ENCODE measurements around the gene ATP5IF1. TPM values are rescaled to one million over a fixed set of nuclear protein-coding genes. Genes with fewer than 3 reads are reported as not detected.

The ATP5IF1 gene
- total RNA-seq, 4 donors from 2014 or later = 131 to 503 (median 344) TPM

GRCh38 chr1:28244549-28245251, 8.8 kb downstream of the ATP5IF1 start:
- intact Hi-C loops (cut with DNase I; ENCODE audit: low total_unique reads) = no loop called here
- peaks cover 26 to 70% (median 43%) of the 10 kb centered on the region in 4 donors for H3K4me1 ChIP-seq
- no peak overlapping the region for H3K4me3 ChIP-seq
- no peak for TF ChIP-seq POLR2AphosphoS5 (IDR thresholded peaks at IDR 0.05)
- no peak for TF ChIP-seq POLR2A (IDR thresholded peaks at IDR 0.05)
- no peak for TF ChIP-seq EP300 (IDR thresholded peaks at IDR 0.05; ENCODE audit: low read depth)
- no peak for TF ChIP-seq CTCF (IDR thresholded peaks at IDR 0.05)
- H3K27me3 ChIP-seq = no peaks in the 10 kb centered on the region
- 66 to 74% methylated on average over 3 to 13 of the region's 13 CpGs for WGBS, 2 donors (ENCODE audit: low coverage in 1 of 2)
- peak; percentile 36 for DNase-seq
- H3K27ac ChIP-seq = peak overlapping the region; percentile 89 to 95 (median 91)
- in situ Hi-C loops (cut with MboI; ENCODE audit: low pct_ligation_motif_present in 1 of 4, low pct_unique_long_range_greater_than_20kb in 1 of 4, low sequenced_read_pairs in 3 of 4) = loop anchor here in 1 of 4 donors (25.0 kb wide), 1 partner anchor 268 kb away; the partner anchor contains the start of gene RCC1
- H3K36me3 ChIP-seq = no peaks in the 10 kb centered on the region
- no peaks in the 10 kb centered on the region for H3K9me3 ChIP-seq

GRCh38 chr1:28246427-28246832, 10.5 kb downstream of the ATP5IF1 start:
- no peak for TF ChIP-seq EP300 (IDR thresholded peaks at IDR 0.05; ENCODE audit: low read depth)
- peak in 2 of 3 donors; percentile 10 to 67 for TF ChIP-seq POLR2AphosphoS5 (IDR thresholded peaks at IDR 0.05)
- TF ChIP-seq CTCF (IDR thresholded peaks at IDR 0.05) = no peak
- peak; percentile 38 for DNase-seq
- in situ Hi-C loops (cut with MboI; ENCODE audit: low pct_ligation_motif_present in 1 of 4, low pct_unique_long_range_greater_than_20kb in 1 of 4, low sequenced_read_pairs in 3 of 4) (loop anchor here in 1 of 4 donors (25.0 kb wide), 1 partner anchor 266 kb away; the partner anchor contains the start of gene RCC1), intact Hi-C loops (cut with DNase I; ENCODE audit: low total_unique reads) (no loop called here)
- no peaks in the 10 kb centered on the region for H3K9me3 ChIP-seq
- peak overlapping the region; percentile 89 to 95 (median 91) for H3K27ac ChIP-seq
- no peaks in the 10 kb centered on the region for H3K27me3 ChIP-seq
- H3K4me3 ChIP-seq = peak overlapping the region; percentile 36 to 82 (median 54)
- H3K4me1 ChIP-seq = peaks cover 26 to 81% (median 46%) of the 10 kb centered on the region in 4 donors
- no peaks in the 10 kb centered on the region for H3K36me3 ChIP-seq
- 4 to 6% methylated on average over 10 to 11 of the region's 11 CpGs for WGBS, 2 donors (ENCODE audit: low coverage in 1 of 2)

GRCh38 chr1:28247612-28248272, 11.8 kb downstream of the ATP5IF1 start:
- WGBS, 2 donors (ENCODE audit: low coverage in 1 of 2) = 39 to 83% methylated on average over 2 to 11 of the region's 11 CpGs
- TF ChIP-seq EP300 (IDR thresholded peaks at IDR 0.05; ENCODE audit: low read depth) (no peak), POLR2AphosphoS5 (IDR thresholded peaks at IDR 0.05) (no peak), CTCF (IDR thresholded peaks at IDR 0.05) (no peak), POLR2A (IDR thresholded peaks at IDR 0.05) (no peak)

More at GRCh38 chr1:28247612-28248272, 11.8 kb downstream of the ATP5IF1 start:
- Histone ChIP-seq H3K4me3 (peak overlapping the region in 3 of 4 donors; percentile 10 to 82 (median 36)), H3K27me3 (no peaks in the 10 kb centered on the region), H3K36me3 (no peaks in the 10 kb centered on the region), H3K9me3 (no peaks in the 10 kb centered on the region), H3K27ac (peak overlapping the region; percentile 89 to 95 (median 91)), H3K4me1 (peaks cover 26 to 72% (median 46%) of the 10 kb centered on the region in 4 donors)
- peak; percentile 21 for DNase-seq
- intact Hi-C loops (cut with DNase I; ENCODE audit: low total_unique reads) (no loop called here), in situ Hi-C loops (cut with MboI; ENCODE audit: low pct_ligation_motif_present in 1 of 4, low pct_unique_long_range_greater_than_20kb in 1 of 4, low sequenced_read_pairs in 3 of 4) (loop anchor here in 1 of 4 donors (25.0 kb wide), 1 partner anchor 265 kb away; the partner anchor contains the start of gene RCC1)

Measured in transverse colon (tissue), 4 donors.